ENCODE results near the gene GSTK1.

Gene GSTK1

GRCh38 chr7:143217806-143218205 is 45.4 kb upstream of the GSTK1 start:
- Histone ChIP-seq H3K9me3 (no peaks in the 10 kb centered on the region), H3K27me3 (no peaks in the 10 kb centered on the region), H3K36me3 (no peaks in the 10 kb centered on the region), H3K4me1 (no peaks in the 10 kb centered on the region), H3K4me3 (no peak overlapping the region), H3K27ac (no peak overlapping the region)
- no peak for DNase-seq
- intact Hi-C loops (cut with DNase I; ENCODE audit: low total_unique reads): no loop called here
- TF ChIP-seq, protein P1, sequence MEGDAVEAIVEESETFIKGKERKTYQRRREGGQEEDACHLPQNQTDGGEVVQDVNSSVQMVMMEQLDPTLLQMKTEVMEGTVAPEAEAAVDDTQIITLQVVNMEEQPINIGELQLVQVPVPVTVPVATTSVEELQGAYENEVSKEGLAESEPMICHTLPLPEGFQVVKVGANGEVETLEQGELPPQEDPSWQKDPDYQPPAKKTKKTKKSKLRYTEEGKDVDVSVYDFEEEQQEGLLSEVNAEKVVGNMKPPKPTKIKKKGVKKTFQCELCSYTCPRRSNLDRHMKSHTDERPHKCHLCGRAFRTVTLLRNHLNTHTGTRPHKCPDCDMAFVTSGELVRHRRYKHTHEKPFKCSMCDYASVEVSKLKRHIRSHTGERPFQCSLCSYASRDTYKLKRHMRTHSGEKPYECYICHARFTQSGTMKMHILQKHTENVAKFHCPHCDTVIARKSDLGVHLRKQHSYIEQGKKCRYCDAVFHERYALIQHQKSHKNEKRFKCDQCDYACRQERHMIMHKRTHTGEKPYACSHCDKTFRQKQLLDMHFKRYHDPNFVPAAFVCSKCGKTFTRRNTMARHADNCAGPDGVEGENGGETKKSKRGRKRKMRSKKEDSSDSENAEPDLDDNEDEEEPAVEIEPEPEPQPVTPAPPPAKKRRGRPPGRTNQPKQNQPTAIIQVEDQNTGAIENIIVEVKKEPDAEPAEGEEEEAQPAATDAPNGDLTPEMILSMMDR (IDR thresholded peaks at IDR 0.05): no peak

- no peaks in the 10 kb centered on the region for H3K9me3 ChIP-seq
- no peaks in the 10 kb centered on the region for H3K27me3 ChIP-seq
- H3K4me1 ChIP-seq: no peaks in the 10 kb centered on the region
- TF ChIP-seq, protein P1 (IDR thresholded peaks at IDR 0.05): no peak
- intact Hi-C loops (cut with DNase I; ENCODE audit: low total_unique reads): loop anchor here (10.0 kb wide), 1 partner anchor 356 kb away; no protein-coding TSS in a partner anchor
- no peak for DNase-seq
- H3K27ac ChIP-seq: no peak overlapping the region
- no peaks in the 10 kb centered on the region for H3K36me3 ChIP-seq
- H3K4me3 ChIP-seq: no peak overlapping the region
Observed at GRCh38 chr7:143221286-143221685, 42.0 kb upstream of the GSTK1 start.

DNA sequence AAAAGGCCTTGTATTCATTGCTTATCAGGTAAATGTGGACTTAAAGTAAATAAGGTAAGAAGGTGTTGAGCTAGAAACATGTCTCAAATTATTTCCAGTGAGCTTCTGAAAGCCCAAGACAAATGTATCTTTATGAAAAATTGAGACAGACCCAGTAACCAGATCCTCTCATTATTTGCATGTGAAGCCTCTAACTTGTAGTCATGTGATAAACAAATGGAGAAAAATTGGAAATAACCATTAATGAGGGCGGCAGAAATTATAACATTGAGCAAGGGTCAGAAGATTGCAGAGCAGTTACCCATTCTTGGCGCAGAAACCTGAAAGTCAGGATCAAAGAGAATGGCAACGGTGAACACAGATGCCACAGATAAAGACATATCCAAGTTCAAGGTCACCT is 41.5 kb upstream of the GSTK1 start, which contains the start of gene TAS2R40:
TSS of gene TAS2R40 (plus strand) at position 301 of the 400 bp plus-strand sequence. CDS start at position 343, 42 bp downstream.
- Histone ChIP-seq H3K27ac (no peak within 1 kb of the TSS), H3K4me3 (no peak within 1 kb of the TSS), H3K4me1 (no peaks in the 10 kb centered on the region), H3K9me3 (no peaks in the 10 kb centered on the region), H3K36me3 (no peaks in the 10 kb centered on the region), H3K27me3 (no peaks in the 10 kb centered on the region)
- intact Hi-C loops (cut with DNase I; ENCODE audit: low total_unique reads): loop anchor here (10.0 kb wide), 1 partner anchor 357 kb away; no protein-coding TSS in a partner anchor
- TF ChIP-seq, protein P1 (IDR thresholded peaks at IDR 0.05): no peak
- DNase-seq: no peak

GRCh38 chr7:143222782-143223181 is 40.5 kb upstream of the GSTK1 start:
- no peaks in the 10 kb centered on the region for H3K36me3 ChIP-seq
- H3K27me3 ChIP-seq: no peaks in the 10 kb centered on the region
- intact Hi-C loops (cut with DNase I; ENCODE audit: low total_unique reads): loop anchor here (10.0 kb wide), 1 partner anchor 358 kb away; no protein-coding TSS in a partner anchor
- TF ChIP-seq, protein P1 (IDR thresholded peaks at IDR 0.05): no peak
- peak in 1 of 2 donors; percentile 48 for DNase-seq
- H3K27ac ChIP-seq: no peak overlapping the region
- no peaks in the 10 kb centered on the region for H3K4me1 ChIP-seq
- no peaks in the 10 kb centered on the region for H3K9me3 ChIP-seq
- H3K4me3 ChIP-seq: no peak overlapping the region

DNA sequence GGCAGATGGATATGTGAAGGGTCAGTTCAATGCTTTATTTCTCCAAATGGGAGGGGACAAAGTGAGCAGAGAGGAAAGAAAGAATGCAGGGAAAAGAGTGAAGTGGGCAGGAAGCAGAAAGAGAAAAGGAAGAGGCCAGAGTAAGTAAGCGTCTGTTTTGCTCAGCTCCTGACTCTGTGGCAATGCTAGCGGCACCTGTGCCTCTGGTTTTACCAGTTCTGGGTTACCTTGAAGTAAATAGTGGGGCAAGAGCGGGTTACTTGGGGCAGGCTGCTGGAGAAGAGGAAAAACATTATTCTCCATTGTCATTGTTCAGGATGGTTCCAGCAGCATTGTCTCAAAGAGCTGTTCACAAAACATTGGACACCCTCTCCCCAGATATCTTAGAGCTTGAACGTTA is 39.5 kb upstream of the GSTK1 start:
- Histone ChIP-seq H3K4me1 (no peaks in the 10 kb centered on the region), H3K9me3 (no peaks in the 10 kb centered on the region), H3K36me3 (no peaks in the 10 kb centered on the region), H3K27me3 (no peaks in the 10 kb centered on the region), H3K27ac (no peak overlapping the region), H3K4me3 (no peak overlapping the region)
- DNase-seq: no peak
- TF ChIP-seq, protein P1 (IDR thresholded peaks at IDR 0.05): no peak
- intact Hi-C loops (cut with DNase I; ENCODE audit: low total_unique reads): loop anchor here (10.0 kb wide), 1 partner anchor 359 kb away; no protein-coding TSS in a partner anchor

DNA sequence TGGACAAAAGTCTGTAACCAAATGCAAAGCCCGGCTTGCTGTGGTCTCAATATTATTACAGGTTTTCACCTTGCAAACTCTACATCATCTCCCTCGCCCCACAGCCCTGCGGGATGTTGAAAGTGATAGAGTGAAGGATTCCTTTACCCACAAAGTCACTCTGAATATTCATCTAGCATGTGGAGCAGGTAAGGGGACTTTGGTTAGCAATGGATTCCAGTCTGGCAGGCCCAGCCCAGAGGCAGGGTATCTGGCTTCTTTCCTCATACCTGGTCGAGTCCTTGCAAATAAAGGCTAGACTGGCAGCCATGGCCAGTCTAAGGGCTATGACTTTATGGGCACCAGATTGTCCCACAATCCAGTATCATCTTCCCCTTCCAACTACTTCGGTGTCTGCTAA is 38.2 kb upstream of the GSTK1 start:
- intact Hi-C loops (cut with DNase I; ENCODE audit: low total_unique reads): loop anchor here (10.0 kb wide), 1 partner anchor 360 kb away; no protein-coding TSS in a partner anchor
- no peak overlapping the region for H3K27ac ChIP-seq
- no peak overlapping the region for H3K4me3 ChIP-seq
- no peaks in the 10 kb centered on the region for H3K4me1 ChIP-seq
- no peaks in the 10 kb centered on the region for H3K36me3 ChIP-seq
- TF ChIP-seq, protein P1 (IDR thresholded peaks at IDR 0.05): no peak
- H3K9me3 ChIP-seq: no peaks in the 10 kb centered on the region
- DNase-seq: no peak
- no peaks in the 10 kb centered on the region for H3K27me3 ChIP-seq
